Kasumi-1 (cell line): ENCODE results near the gene RHEBL1.

Experiments
- DNase-seq, 2 experiments: peaks; one replicate each; lab custom pipeline; 2025; lab: John Stamatoyannopoulos, UW

Gene RHEBL1

GRCh38 chr12:49069507-49070346 is at the start of gene RHEBL1:
TSS of gene RHEBL1 (minus strand) at chr12:49069979. CDS start at chr12:49069785, 194 bp downstream.
- DNase-seq: peak; percentile 98

GRCh38 chr12:49111206-49111605 is 41.4 kb upstream of the RHEBL1 start:
- DNase-seq: no peak

GRCh38 chr12:49110464-49111155 is 40.8 kb upstream of the RHEBL1 start, which contains the start of gene LMBR1L:
TSS of gene LMBR1L (minus strand) at chr12:49110847. CDS start at chr12:49110555, 292 bp downstream.
- DNase-seq: peak; percentile 99

GRCh38 chr12:49109641-49110463 is 40.1 kb upstream of the RHEBL1 start:
- peak in 1 of 2 experiments; percentile 29 for DNase-seq

- peak; percentile 39 to 59 for DNase-seq
Observed at GRCh38 chr12:49108958-49109404, 39.2 kb upstream of the RHEBL1 start.

- DNase-seq: no peak
Observed at GRCh38 chr12:49105504-49106084, 35.8 kb upstream of the RHEBL1 start.

GRCh38 chr12:49104822-49105221 is 35.0 kb upstream of the RHEBL1 start:
- no peak for DNase-seq

- DNase-seq: no peak
Observed at GRCh38 chr12:49100380-49100779, 30.6 kb upstream of the RHEBL1 start.

GRCh38 chr12:49098703-49099102 is 28.9 kb upstream of the RHEBL1 start:
- DNase-seq: no peak

- peak; percentile 47 to 51 for DNase-seq
Observed at GRCh38 chr12:49098035-49098451, 28.3 kb upstream of the RHEBL1 start.

GRCh38 chr12:49097381-49097780 is 27.6 kb upstream of the RHEBL1 start:
- DNase-seq: no peak

- no peak for DNase-seq
Observed at GRCh38 chr12:49094975-49095365, 25.2 kb upstream of the RHEBL1 start.

GRCh38 chr12:49094160-49094974 is 24.6 kb upstream of the RHEBL1 start, which contains the start of gene DHH:
TSS of gene DHH (minus strand) at chr12:49094801. CDS start at chr12:49094512, 289 bp downstream.
- DNase-seq: no peak

GRCh38 chr12:49093792-49094159 is 24.0 kb upstream of the RHEBL1 start:
- no peak for DNase-seq

- DNase-seq: no peak
Observed at GRCh38 chr12:49092816-49093406, 23.1 kb upstream of the RHEBL1 start.

GRCh38 chr12:49092086-49092815 is 22.5 kb upstream of the RHEBL1 start:
- DNase-seq: peak; percentile 57 to 64

- DNase-seq: no peak
Observed at GRCh38 chr12:49091836-49092085, 22.0 kb upstream of the RHEBL1 start.

- DNase-seq: no peak
Observed at GRCh38 chr12:49091056-49091835, 21.5 kb upstream of the RHEBL1 start.
